GDM1 (cell line): ENCODE measurements around the gene CALML4.
"Not testable (repeated sequence)": the region's sequence is repeated elsewhere in the genome, so short reads cannot be mapped to it uniquely, and the experiment has no call there.

Experiments
- DNase-seq: peaks from one replicate; lab custom pipeline; 2025; lab: John Stamatoyannopoulos, UW

Gene CALML4

GRCh38 chr15:68204776-68205557 is at the start of gene CALML4:
CALML4 (minus strand) TSS chr15:68205332; CDS start chr15:68205247, 85 bp downstream.
- no peak for DNase-seq

GRCh38 chr15:68252925-68253534 is 47.9 kb upstream of the CALML4 start:
- peak; percentile 34 for DNase-seq

GRCh38 chr15:68249058-68249713 is 44.1 kb upstream of the CALML4 start:
- DNase-seq: peak; percentile 13

- DNase-seq: no peak
Measured at GRCh38 chr15:68244235-68244634, 39.1 kb upstream of the CALML4 start.

- DNase-seq: no peak
Measured at GRCh38 chr15:68241088-68241935, 36.2 kb upstream of the CALML4 start.

- no peak for DNase-seq
Measured at GRCh38 chr15:68239025-68239424, 33.9 kb upstream of the CALML4 start.

- DNase-seq: no peak
Measured at GRCh38 chr15:68235022-68235421, 29.9 kb upstream of the CALML4 start.

- DNase-seq: not testable (repeated sequence)
Measured at GRCh38 chr15:68234520-68234919, 29.4 kb upstream of the CALML4 start.

GRCh38 chr15:68234060-68234459 is 28.9 kb upstream of the CALML4 start:
- DNase-seq: no peak

- no peak for DNase-seq
Measured at GRCh38 chr15:68232937-68233336, 27.8 kb upstream of the CALML4 start.

- no peak for DNase-seq
Measured at GRCh38 chr15:68232449-68232848, 27.3 kb upstream of the CALML4 start.

- DNase-seq: no peak
Measured at GRCh38 chr15:68231102-68231818, 26.1 kb upstream of the CALML4 start.

- no peak for DNase-seq
Measured at GRCh38 chr15:68230157-68231100, 25.3 kb upstream of the CALML4 start.

- peak; percentile 61 for DNase-seq
Measured at GRCh38 chr15:68229386-68230156, 24.4 kb upstream of the CALML4 start, which contains the start of gene CLN6. CLN6 (minus strand) TSS chr15:68229728; CDS start chr15:68229584, 144 bp downstream.

- no peak for DNase-seq
Measured at GRCh38 chr15:68228971-68229385, 23.8 kb upstream of the CALML4 start.

GRCh38 chr15:68228143-68228970 is 23.2 kb upstream of the CALML4 start:
- no peak for DNase-seq

- no peak for DNase-seq
Measured at GRCh38 chr15:68227643-68228142, 22.6 kb upstream of the CALML4 start.

GRCh38 chr15:68225442-68225841 is 20.3 kb upstream of the CALML4 start:
- not testable (repeated sequence) for DNase-seq
